ENCODE data around the gene PAEP.

DNA sequence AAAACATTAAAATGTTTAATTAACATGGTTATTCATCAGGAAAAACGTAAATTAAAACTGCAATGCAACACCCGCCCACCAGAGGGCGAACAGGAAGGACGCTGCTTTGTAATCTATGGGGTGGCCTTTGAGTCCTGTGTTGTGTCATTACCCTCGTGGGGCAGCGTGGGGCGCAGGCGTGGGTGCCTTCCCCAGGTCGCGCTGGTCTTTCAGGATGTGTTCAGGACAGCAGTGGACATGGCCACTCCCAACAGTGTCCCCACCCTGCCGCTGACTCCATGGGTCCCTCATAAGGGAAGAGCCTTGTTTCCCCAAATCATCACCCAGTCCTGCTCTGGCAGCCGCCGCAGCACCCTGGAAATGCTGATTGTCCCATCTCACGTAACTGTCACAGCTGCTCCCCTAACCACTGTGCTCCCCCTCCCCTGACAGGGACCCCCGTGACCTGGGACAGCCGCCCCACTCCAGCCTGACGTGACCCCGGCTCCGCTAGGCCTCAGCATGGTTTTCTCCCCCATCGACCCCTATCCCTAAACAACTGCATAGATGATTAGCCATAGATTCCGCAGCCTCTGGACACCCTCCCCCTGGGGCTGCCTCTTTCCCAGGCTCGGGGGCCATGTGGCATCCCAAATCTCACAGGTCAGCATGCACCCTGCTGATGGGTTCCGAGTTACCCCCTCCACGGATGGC, 41.4 kb downstream of the PAEP start:
- TF ChIP-seq, protein P1, sequence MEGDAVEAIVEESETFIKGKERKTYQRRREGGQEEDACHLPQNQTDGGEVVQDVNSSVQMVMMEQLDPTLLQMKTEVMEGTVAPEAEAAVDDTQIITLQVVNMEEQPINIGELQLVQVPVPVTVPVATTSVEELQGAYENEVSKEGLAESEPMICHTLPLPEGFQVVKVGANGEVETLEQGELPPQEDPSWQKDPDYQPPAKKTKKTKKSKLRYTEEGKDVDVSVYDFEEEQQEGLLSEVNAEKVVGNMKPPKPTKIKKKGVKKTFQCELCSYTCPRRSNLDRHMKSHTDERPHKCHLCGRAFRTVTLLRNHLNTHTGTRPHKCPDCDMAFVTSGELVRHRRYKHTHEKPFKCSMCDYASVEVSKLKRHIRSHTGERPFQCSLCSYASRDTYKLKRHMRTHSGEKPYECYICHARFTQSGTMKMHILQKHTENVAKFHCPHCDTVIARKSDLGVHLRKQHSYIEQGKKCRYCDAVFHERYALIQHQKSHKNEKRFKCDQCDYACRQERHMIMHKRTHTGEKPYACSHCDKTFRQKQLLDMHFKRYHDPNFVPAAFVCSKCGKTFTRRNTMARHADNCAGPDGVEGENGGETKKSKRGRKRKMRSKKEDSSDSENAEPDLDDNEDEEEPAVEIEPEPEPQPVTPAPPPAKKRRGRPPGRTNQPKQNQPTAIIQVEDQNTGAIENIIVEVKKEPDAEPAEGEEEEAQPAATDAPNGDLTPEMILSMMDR (IDR thresholded peaks at IDR 0.05; ENCODE audit: insufficient read depth, low read depth, low read length) = peak; percentile 68
- no peak for TF ChIP-seq EZH2 (IDR thresholded peaks at IDR 0.05; ENCODE audit: insufficient read depth, low read length)

Measured in astrocyte (in vitro differentiated cells and primary cell).